Activated CD8-positive, alpha-beta memory T cell treated with anti-CD3 and anti-CD28 coated beads for 36 hours (primary cell): ENCODE measurements around the gene BBOX1. TPM values are rescaled to one million over a fixed set of nuclear protein-coding genes. Genes with fewer than 3 reads are reported as not detected.
"Not testable (repeated sequence)": the region's sequence is repeated elsewhere in the genome, so short reads cannot be mapped to it uniquely, and the experiment has no call there.

ENCODE experiments used
- CTCF ChIA-PET: fragments of 350-600 bp; sonication (Branson Sonifier 250); formaldehyde crosslinking; loops from one replicate; lab custom pipeline; 2021; ENCODE audit warnings: antibody characterized with exemption; lab: Charles Lee
- POLR2A ChIA-PET: fragments of 350-600 bp; sonication (Branson Sonifier 250); formaldehyde crosslinking; loops from one replicate; lab custom pipeline; 2021; ENCODE audit warnings: antibody characterized with exemption; lab: Charles Lee
- total RNA-seq, 2 experiments: library from RNA; stranded (reverse); gene quantifications; one replicate each; pipeline ENCODE4 v1.2.3, GENCODE V29; 2021

BBOX1 gene
- total RNA-seq: not detected

- POLR2A ChIA-PET: no interaction called here
- CTCF ChIA-PET: no interaction called here
Observed at GRCh38 chr11:27040302-27041115, at the start of gene BBOX1. Gene BBOX1 (plus strand): TSS chr11:27040815. CDS start chr11:27055431, 14,616 bp downstream.

GRCh38 chr11:26992031-26992541 is 48.5 kb upstream of the BBOX1 start:
- POLR2A ChIA-PET: no interaction called here
- CTCF ChIA-PET: no interaction called here

- CTCF ChIA-PET: no interaction called here
- POLR2A ChIA-PET: no interaction called here
Observed at GRCh38 chr11:26993965-26994457, 46.6 kb upstream of the BBOX1 start, which contains the start of gene FIBIN. Gene FIBIN (plus strand): TSS chr11:26994112. CDS start chr11:26994527, 415 bp downstream.

GRCh38 chr11:26994631-26995095 is 46.0 kb upstream of the BBOX1 start:
- CTCF ChIA-PET: no interaction called here
- POLR2A ChIA-PET: no interaction called here

- POLR2A ChIA-PET: no interaction called here
- CTCF ChIA-PET: no interaction called here
Observed at GRCh38 chr11:26995701-26996460, 44.7 kb upstream of the BBOX1 start.

GRCh38 chr11:26997378-26997777 is 43.2 kb upstream of the BBOX1 start:
- ChIA-PET POLR2A (no interaction called here), CTCF (no interaction called here)

- POLR2A ChIA-PET, CTCF ChIA-PET: not testable (repeated sequence)
Observed at GRCh38 chr11:27001136-27001730, 39.4 kb upstream of the BBOX1 start.

GRCh38 chr11:27002431-27002830 is 38.2 kb upstream of the BBOX1 start:
- CTCF ChIA-PET: interaction anchor here (0.5 kb wide), 1 partner anchor 353 kb away, joined by 3 read pairs; no protein-coding TSS in a partner anchor
- POLR2A ChIA-PET: no interaction called here

GRCh38 chr11:27002838-27003237 is 37.8 kb upstream of the BBOX1 start:
- POLR2A ChIA-PET: no interaction called here
- CTCF ChIA-PET: interaction anchor here (0.5 kb wide), 1 partner anchor 353 kb away, joined by 3 read pairs; no protein-coding TSS in a partner anchor

GRCh38 chr11:27004103-27004502 is 36.5 kb upstream of the BBOX1 start:
- CTCF ChIA-PET: no interaction called here
- POLR2A ChIA-PET: no interaction called here

GRCh38 chr11:27008811-27009535 is 31.6 kb upstream of the BBOX1 start:
- ChIA-PET POLR2A (no interaction called here), CTCF (interaction anchor here (0.7 kb wide), 1 partner anchor 27 kb away, joined by 3 read pairs; no protein-coding TSS in a partner anchor)

- CTCF ChIA-PET: no interaction called here
- POLR2A ChIA-PET: no interaction called here
Observed at GRCh38 chr11:27011560-27012233, 28.9 kb upstream of the BBOX1 start.

- ChIA-PET POLR2A (no interaction called here), CTCF (no interaction called here)
Observed at GRCh38 chr11:27012234-27012921, 28.2 kb upstream of the BBOX1 start.

- ChIA-PET CTCF (no interaction called here), POLR2A (no interaction called here)
Observed at GRCh38 chr11:27013781-27014361, 26.7 kb upstream of the BBOX1 start.

- CTCF ChIA-PET: no interaction called here
- POLR2A ChIA-PET: no interaction called here
Observed at GRCh38 chr11:27018902-27019529, 21.6 kb upstream of the BBOX1 start.

GRCh38 chr11:27020751-27021150 is 19.9 kb upstream of the BBOX1 start:
- POLR2A ChIA-PET: no interaction called here
- CTCF ChIA-PET: no interaction called here

- ChIA-PET POLR2A (no interaction called here), CTCF (no interaction called here)
Observed at GRCh38 chr11:27022659-27023251, 17.9 kb upstream of the BBOX1 start.
